HepG2 (cell line): ENCODE measurements around the gene MAP3K9. TPM values are rescaled to one million over a fixed set of nuclear protein-coding genes. Genes with fewer than 3 reads are reported as not detected.

Experiments
- ATAC-seq: fragments of 200-7000 bp; cut with Tn5 transposase; 3 replicates; pipeline ENCODE4 v1.9.1; 2020; ENCODE audit warnings: mild to moderate bottlenecking, moderate library complexity
- BruUV-seq: library from RNA; stranded (reverse); fragments of 400-500 nt; replicated peaks from 2 replicates; lab custom pipeline; 2021; lab: Mats Ljungman, UMichigan
- CTCF ChIA-PET: fragments of 300-600 bp; formaldehyde crosslinking; extraction: SDS; loops from one replicate; lab custom pipeline; 2021; ENCODE audit warnings: low total read pairs, inconsistent platforms, low intra/inter-chr PET ratio; lab: Yijun Ruan, JAX
- POLR2A ChIA-PET: fragments of 350-600 bp; sonication (Branson Sonifier 250); formaldehyde crosslinking; loops from one replicate; lab custom pipeline; 2020; ENCODE audit warnings: antibody characterized with exemption, inconsistent platforms; lab: Yijun Ruan, JAX
- DNase-seq: peaks from one replicate; pipeline ENCODE4 v3.0.0-alpha.2; 2015; ENCODE audit warnings: low spot score
- FAIRE-seq: peaks from 3 replicates; lab custom pipeline; 2011; peaks lifted over from hg19 to GRCh38; lab: Jason Lieb, UNC
- H2AFZ ChIP-seq: one replicate; pipeline ENCODE4 v1.6.1; 2011; ENCODE audit warnings: low read length, inconsistent platforms
- H3K27ac ChIP-seq: fragments of 300-600 bp; 3 replicates; pipeline ENCODE4 v1.8.0; 2011; ENCODE audit warnings: mixed run types, mild to moderate bottlenecking, mixed read lengths, low read length, inconsistent platforms; ENCODE audit not compliant: insufficient read depth; ENCODE audit errors: extremely low read length
- H3K27me3 ChIP-seq, 2 experiments: fragments of 200-600 bp in 1 of 2; 2 replicates in 1 of 2; 3 replicates in 1 of 2; pipeline versions ENCODE4 v1.6.0 to v1.8.0; 2011; ENCODE audit warnings: low read length in 2 of 2, mild to moderate bottlenecking in 2 of 2, moderate library complexity in 2 of 2, inconsistent platforms in 1 of 2; ENCODE audit not compliant: insufficient read depth in 2 of 2, control insufficient read depth in 1 of 2
- H3K36me3 ChIP-seq, 2 experiments: fragments of 200-600 bp in 1 of 2; replicated peaks in 1 of 2; 2 replicates in 1 of 2; 3 replicates in 1 of 2; pipeline versions ENCODE4 v1.5.1 to v1.8.0; 2011; ENCODE audit warnings: low read length in 2 of 2, inconsistent platforms in 1 of 2; ENCODE audit not compliant: insufficient read depth in 2 of 2, control insufficient read depth in 1 of 2
- H3K4me1 ChIP-seq: 2 replicates; pipeline ENCODE4 v1.5.1; 2012; ENCODE audit warnings: low read length, inconsistent platforms; ENCODE audit not compliant: insufficient read depth
- H3K4me2 ChIP-seq: 2 replicates; pipeline ENCODE4 v1.6.0; 2011; ENCODE audit warnings: low read depth, low read length, inconsistent platforms
- H3K4me3 ChIP-seq, 3 experiments: fragments of 200-600 bp in 1 of 3; sonication (generic), shearing (Covaris generic) in 1 of 3; replicated peaks in 1 of 3; 2 replicates each; pipeline ENCODE4 v1.5.1; 2011 to 2016; ENCODE audit warnings: low read length in 3 of 3, inconsistent platforms in 2 of 3, low read depth in 2 of 3, mild to moderate bottlenecking in 2 of 3, control low read depth in 1 of 3, mixed read lengths in 1 of 3; ENCODE audit not compliant: insufficient read depth in 1 of 3
- H3K79me2 ChIP-seq: one replicate; pipeline ENCODE4 v1.6.1; 2011; ENCODE audit warnings: low read length, inconsistent platforms; ENCODE audit not compliant: insufficient read depth
- H3K9ac ChIP-seq: 2 replicates; pipeline ENCODE4 v1.6.0; 2011; ENCODE audit warnings: mild to moderate bottlenecking, low read depth, low read length, inconsistent platforms; ENCODE audit not compliant: insufficient read depth
- H3K9me3 ChIP-seq: 2 replicates; pipeline ENCODE4 v1.5.1; 2012; ENCODE audit warnings: mild to moderate bottlenecking, low read length
- H4K20me1 ChIP-seq: 2 replicates; pipeline ENCODE4 v1.6.0; 2011; ENCODE audit warnings: inconsistent platforms, mild to moderate bottlenecking, low read length, moderate library complexity; ENCODE audit not compliant: insufficient read depth
- DMAP1 ChIP-seq: IDR thresholded peaks from 2 replicates; pipeline ENCODE4 v1.6.1; 2016
- HNRNPL ChIP-seq: fragments of 200-400 bp; formaldehyde crosslinking; IDR thresholded peaks from 2 replicates; pipeline ENCODE4 v1.6.1; 2017; ENCODE audit warnings: mild to moderate bottlenecking, low read depth, low read length
- MED1 ChIP-seq: sonication (generic); formaldehyde crosslinking; IDR thresholded peaks from 2 replicates; pipeline ENCODE4 v1.4.0; 2020; ENCODE audit warnings: missing genetic modification reagents
- MIER3 ChIP-seq: IDR thresholded peaks from 2 replicates; pipeline ENCODE4 v1.6.1; 2016; ENCODE audit warnings: missing compliant biosample characterization, borderline replicate concordance
- RBM22 ChIP-seq: fragments of 200-400 bp; formaldehyde crosslinking; optimal IDR thresholded peaks from 2 replicates; pipeline ENCODE3; 2017; ENCODE audit warnings: mild to moderate bottlenecking, low read length, moderate library complexity
- RNF2 ChIP-seq: fragments of 450-650 bp; conservative IDR thresholded peaks from 2 replicates; pipeline ENCODE4 v1.6.1; 2016; ENCODE audit warnings: low read depth
- SNAPC2 ChIP-seq: sonication (generic); formaldehyde crosslinking; IDR thresholded peaks from 2 replicates; pipeline ENCODE4 v1.8.1; 2022; ENCODE audit warnings: mild to moderate bottlenecking, missing genetic modification reagents
- STAT5B ChIP-seq: sonication (generic); formaldehyde crosslinking; IDR thresholded peaks from 2 replicates; pipeline ENCODE4 v1.4.0; 2020; ENCODE audit warnings: missing genetic modification reagents
- ZNF124 ChIP-seq: sonication (generic); formaldehyde crosslinking; IDR thresholded peaks from 2 replicates; pipeline ENCODE4 v1.4.0; 2020; ENCODE audit warnings: missing genetic modification reagents
- ZNF292 ChIP-seq: sonication (generic); formaldehyde crosslinking; IDR thresholded peaks from 2 replicates; pipeline ENCODE4 v1.8.1; 2022; ENCODE audit warnings: mild to moderate bottlenecking, low read depth, missing genetic modification reagents, borderline replicate concordance
- ZNF33B ChIP-seq: sonication (generic); formaldehyde crosslinking; IDR thresholded peaks from 2 replicates; pipeline ENCODE4 v1.5.1; 2020; ENCODE audit warnings: mild to moderate bottlenecking, missing genetic modification reagents
- ZNF891 ChIP-seq: sonication (generic); formaldehyde crosslinking; IDR thresholded peaks from 2 replicates; pipeline ENCODE4 v1.5.0; 2020; ENCODE audit warnings: mild to moderate bottlenecking, missing genetic modification reagents
- WGBS: methylation state at CpG from one replicate; pipeline ENCODE4 v1.1.6; 2017; ENCODE audit warnings: low lambda C conversion rate; 5-methylcytosine and 5-hydroxymethylcytosine counted together
- in situ Hi-C: cut with HindIII; loops from 2 replicates; pipeline ENCODE4 v1.10.0; 2017; ENCODE audit warnings: low pct_unique_long_range_greater_than_20kb; ENCODE audit not compliant: extremely low pct_ligation_motif_present
- intact Hi-C: fragments of 100-400 bp; cut with micrococcal nuclease; formaldehyde crosslinking; loops from one replicate; pipeline ENCODE4 v1.10.0; 2022; ENCODE audit not compliant: unreplicated experiment
- polyA plus RNA-seq, 8 experiments: library from polyadenylated mRNA; depleted of rRNA in 3 of 8; stranded (reverse) in 7 of 8; unstranded in 1 of 8; fragments of >200 nt; fragmentation: Illumina TruSeq in 4 of 8; extraction: Trizol in 4 of 8; gene quantifications; 2 replicates each; pipeline versions ENCODE4 v1.2.1 to v1.2.3, GENCODE V29; 2011 to 2016; ENCODE audit warnings: low read depth in 4 of 8, missing spikeins in 1 of 8, mixed read lengths in 1 of 8; ENCODE audit not compliant: insufficient read depth in 1 of 8
- total RNA-seq, 5 experiments: library from RNA; depleted of rRNA; stranded (reverse); fragments of >200 nt; fragmentation: Illumina TruSeq; extraction: Trizol; gene quantifications; 2 replicates each; pipeline ENCODE4 v1.2.3, GENCODE V29; 2016; ENCODE audit warnings: low read depth in 1 of 5
- TF ChIP-seq, protein P1 (sequence below): sonication (generic); formaldehyde crosslinking; IDR thresholded peaks from 2 replicates; pipeline ENCODE4 v1.4.0; 2020; ENCODE audit warnings: low read depth, mild to moderate bottlenecking, missing genetic modification reagents
- TF ChIP-seq, protein P2 (sequence below): sonication (generic); formaldehyde crosslinking; IDR thresholded peaks from 2 replicates; pipeline ENCODE4 v1.4.0; 2020; ENCODE audit warnings: missing genetic modification reagents
- TF ChIP-seq, protein P3 (sequence below): sonication (generic); formaldehyde crosslinking; IDR thresholded peaks from 2 replicates; pipeline ENCODE4 v1.4.0; 2020; ENCODE audit warnings: missing genetic modification reagents
- TF ChIP-seq, protein P4 (sequence below): sonication (generic); formaldehyde crosslinking; conservative IDR thresholded peaks from 2 replicates; pipeline ENCODE4 v1.8.0; 2022; ENCODE audit warnings: low read depth, missing genetic modification reagents
- TF ChIP-seq, protein P5 (sequence below): sonication (generic); formaldehyde crosslinking; IDR thresholded peaks from 2 replicates; pipeline ENCODE4; 2020; ENCODE audit warnings: missing genetic modification reagents, mild to moderate bottlenecking, borderline replicate concordance

MAP3K9 gene
- total and polyA plus RNA-seq, 2 of the 13 experiments (the other 11 are each of a cell fraction or from before 2014, with no cell fraction given): 4.3 to 4.5 TPM

DNA sequence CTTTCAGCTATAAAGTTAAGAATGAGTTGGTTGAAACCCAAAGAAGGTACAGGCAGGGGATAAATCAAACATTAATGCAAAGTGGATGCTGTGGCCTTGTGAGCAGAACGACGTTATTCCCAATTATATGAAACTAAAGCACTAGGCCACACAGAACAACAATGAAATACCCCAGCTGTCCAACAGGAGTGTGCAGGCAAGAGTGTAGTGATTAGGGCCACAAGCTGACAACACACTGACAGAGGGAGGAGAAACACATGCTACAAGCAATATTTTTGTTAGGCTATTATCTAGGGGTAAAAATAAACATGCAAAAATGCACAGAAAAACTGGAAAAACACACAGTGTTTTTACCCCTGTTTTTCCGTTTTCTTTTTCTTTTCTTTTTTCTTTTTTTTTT is 15.0 kb downstream of the MAP3K9 start:
- H3K9ac ChIP-seq: no peak overlapping the region
- peaks cover 7% of the 10 kb centered on the region for H3K4me1 ChIP-seq
- no peak for FAIRE-seq
- ATAC-seq: no peak
- BruUV-seq: no TSS peak
- no peak overlapping the region for H3K4me3 ChIP-seq
- in situ Hi-C loops (no loop called here), intact Hi-C loops (no loop called here)
- H3K27me3 ChIP-seq: no peaks in the 10 kb centered on the region
- H3K4me2 ChIP-seq: no peak overlapping the region
- 0 out of 2 replicates have a peak, but pooled peaks cover 3% of the 10 kb centered on the region for H4K20me1 ChIP-seq
- no peak overlapping the region for H3K27ac ChIP-seq
- no peaks in the 10 kb centered on the region for H3K9me3 ChIP-seq
- H3K36me3 ChIP-seq: peaks cover 12 to 30% of the 10 kb centered on the region in 2 experiments; a peak in 4 of 5 replicates
- ChIA-PET POLR2A (no interaction called here), CTCF (no interaction called here)
- DNase-seq: no peak
- 94% methylated on average over 3 of the region's 3 CpGs for WGBS
- no peak overlapping the region for H2AFZ ChIP-seq
- H3K79me2 ChIP-seq: no peaks in the 10 kb centered on the region
- no peak for TF ChIP-seq MED1 (CRISPR knock-in tag)
- TF ChIP-seq ZNF891 (CRISPR knock-in tag): no peak
- TF ChIP-seq, protein P1, sequence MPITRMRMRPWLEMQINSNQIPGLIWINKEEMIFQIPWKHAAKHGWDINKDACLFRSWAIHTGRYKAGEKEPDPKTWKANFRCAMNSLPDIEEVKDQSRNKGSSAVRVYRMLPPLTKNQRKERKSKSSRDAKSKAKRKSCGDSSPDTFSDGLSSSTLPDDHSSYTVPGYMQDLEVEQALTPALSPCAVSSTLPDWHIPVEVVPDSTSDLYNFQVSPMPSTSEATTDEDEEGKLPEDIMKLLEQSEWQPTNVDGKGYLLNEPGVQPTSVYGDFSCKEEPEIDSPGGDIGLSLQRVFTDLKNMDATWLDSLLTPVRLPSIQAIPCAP (CRISPR knock-in tag): no peak
- TF ChIP-seq HNRNPL: no peak
- TF ChIP-seq, protein P2, sequence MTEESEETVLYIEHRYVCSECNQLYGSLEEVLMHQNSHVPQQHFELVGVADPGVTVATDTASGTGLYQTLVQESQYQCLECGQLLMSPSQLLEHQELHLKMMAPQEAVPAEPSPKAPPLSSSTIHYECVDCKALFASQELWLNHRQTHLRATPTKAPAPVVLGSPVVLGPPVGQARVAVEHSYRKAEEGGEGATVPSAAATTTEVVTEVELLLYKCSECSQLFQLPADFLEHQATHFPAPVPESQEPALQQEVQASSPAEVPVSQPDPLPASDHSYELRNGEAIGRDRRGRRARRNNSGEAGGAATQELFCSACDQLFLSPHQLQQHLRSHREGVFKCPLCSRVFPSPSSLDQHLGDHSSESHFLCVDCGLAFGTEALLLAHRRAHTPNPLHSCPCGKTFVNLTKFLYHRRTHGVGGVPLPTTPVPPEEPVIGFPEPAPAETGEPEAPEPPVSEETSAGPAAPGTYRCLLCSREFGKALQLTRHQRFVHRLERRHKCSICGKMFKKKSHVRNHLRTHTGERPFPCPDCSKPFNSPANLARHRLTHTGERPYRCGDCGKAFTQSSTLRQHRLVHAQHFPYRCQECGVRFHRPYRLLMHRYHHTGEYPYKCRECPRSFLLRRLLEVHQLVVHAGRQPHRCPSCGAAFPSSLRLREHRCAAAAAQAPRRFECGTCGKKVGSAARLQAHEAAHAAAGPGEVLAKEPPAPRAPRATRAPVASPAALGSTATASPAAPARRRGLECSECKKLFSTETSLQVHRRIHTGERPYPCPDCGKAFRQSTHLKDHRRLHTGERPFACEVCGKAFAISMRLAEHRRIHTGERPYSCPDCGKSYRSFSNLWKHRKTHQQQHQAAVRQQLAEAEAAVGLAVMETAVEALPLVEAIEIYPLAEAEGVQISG (CRISPR knock-in tag): no peak
- no peak for TF ChIP-seq ZNF124 (CRISPR knock-in tag)
- TF ChIP-seq RBM22: no peak
- no peak for TF ChIP-seq SNAPC2 (CRISPR knock-in tag)
- TF ChIP-seq, protein P3, sequence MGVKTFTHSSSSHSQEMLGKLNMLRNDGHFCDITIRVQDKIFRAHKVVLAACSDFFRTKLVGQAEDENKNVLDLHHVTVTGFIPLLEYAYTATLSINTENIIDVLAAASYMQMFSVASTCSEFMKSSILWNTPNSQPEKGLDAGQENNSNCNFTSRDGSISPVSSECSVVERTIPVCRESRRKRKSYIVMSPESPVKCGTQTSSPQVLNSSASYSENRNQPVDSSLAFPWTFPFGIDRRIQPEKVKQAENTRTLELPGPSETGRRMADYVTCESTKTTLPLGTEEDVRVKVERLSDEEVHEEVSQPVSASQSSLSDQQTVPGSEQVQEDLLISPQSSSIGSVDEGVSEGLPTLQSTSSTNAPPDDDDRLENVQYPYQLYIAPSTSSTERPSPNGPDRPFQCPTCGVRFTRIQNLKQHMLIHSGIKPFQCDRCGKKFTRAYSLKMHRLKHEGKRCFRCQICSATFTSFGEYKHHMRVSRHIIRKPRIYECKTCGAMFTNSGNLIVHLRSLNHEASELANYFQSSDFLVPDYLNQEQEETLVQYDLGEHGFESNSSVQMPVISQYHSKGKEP (CRISPR knock-in tag): no peak
- no peak for TF ChIP-seq ZNF33B (CRISPR knock-in tag)
- no peak for TF ChIP-seq DMAP1 (CRISPR knock-in tag)
- TF ChIP-seq, protein P4, sequence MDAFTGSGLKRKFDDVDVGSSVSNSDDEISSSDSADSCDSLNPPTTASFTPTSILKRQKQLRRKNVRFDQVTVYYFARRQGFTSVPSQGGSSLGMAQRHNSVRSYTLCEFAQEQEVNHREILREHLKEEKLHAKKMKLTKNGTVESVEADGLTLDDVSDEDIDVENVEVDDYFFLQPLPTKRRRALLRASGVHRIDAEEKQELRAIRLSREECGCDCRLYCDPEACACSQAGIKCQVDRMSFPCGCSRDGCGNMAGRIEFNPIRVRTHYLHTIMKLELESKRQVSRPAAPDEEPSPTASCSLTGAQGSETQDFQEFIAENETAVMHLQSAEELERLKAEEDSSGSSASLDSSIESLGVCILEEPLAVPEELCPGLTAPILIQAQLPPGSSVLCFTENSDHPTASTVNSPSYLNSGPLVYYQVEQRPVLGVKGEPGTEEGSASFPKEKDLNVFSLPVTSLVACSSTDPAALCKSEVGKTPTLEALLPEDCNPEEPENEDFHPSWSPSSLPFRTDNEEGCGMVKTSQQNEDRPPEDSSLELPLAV: no peak
- no peak for TF ChIP-seq MIER3 (CRISPR knock-in tag)
- TF ChIP-seq RNF2: no peak
- TF ChIP-seq ZNF292 (CRISPR knock-in tag): no peak
- no peak for TF ChIP-seq STAT5B
- TF ChIP-seq, protein P5, sequence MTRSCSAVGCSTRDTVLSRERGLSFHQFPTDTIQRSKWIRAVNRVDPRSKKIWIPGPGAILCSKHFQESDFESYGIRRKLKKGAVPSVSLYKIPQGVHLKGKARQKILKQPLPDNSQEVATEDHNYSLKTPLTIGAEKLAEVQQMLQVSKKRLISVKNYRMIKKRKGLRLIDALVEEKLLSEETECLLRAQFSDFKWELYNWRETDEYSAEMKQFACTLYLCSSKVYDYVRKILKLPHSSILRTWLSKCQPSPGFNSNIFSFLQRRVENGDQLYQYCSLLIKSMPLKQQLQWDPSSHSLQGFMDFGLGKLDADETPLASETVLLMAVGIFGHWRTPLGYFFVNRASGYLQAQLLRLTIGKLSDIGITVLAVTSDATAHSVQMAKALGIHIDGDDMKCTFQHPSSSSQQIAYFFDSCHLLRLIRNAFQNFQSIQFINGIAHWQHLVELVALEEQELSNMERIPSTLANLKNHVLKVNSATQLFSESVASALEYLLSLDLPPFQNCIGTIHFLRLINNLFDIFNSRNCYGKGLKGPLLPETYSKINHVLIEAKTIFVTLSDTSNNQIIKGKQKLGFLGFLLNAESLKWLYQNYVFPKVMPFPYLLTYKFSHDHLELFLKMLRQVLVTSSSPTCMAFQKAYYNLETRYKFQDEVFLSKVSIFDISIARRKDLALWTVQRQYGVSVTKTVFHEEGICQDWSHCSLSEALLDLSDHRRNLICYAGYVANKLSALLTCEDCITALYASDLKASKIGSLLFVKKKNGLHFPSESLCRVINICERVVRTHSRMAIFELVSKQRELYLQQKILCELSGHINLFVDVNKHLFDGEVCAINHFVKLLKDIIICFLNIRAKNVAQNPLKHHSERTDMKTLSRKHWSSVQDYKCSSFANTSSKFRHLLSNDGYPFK: no peak
